Left ventricle myocardium inferior (tissue), 1 donor: Measurements from ENCODE around the gene ADAMTS19. TPM values are rescaled to one million over a fixed set of nuclear protein-coding genes. Genes with fewer than 3 reads are reported as not detected.

Experiments
- DNase-seq: peaks from one replicate; pipeline ENCODE4 v3.0.0-alpha.2; 2020
- H3K27ac ChIP-seq: fragments of 200-600 bp; replicated peaks from 2 replicates; pipeline ENCODE4 v1.8.0; 2021
- H3K27me3 ChIP-seq: fragments of 200-600 bp; 2 replicates; pipeline ENCODE4 v1.8.0; 2021; ENCODE audit warnings: low read depth
- H3K36me3 ChIP-seq: fragments of 200-600 bp; 2 replicates; pipeline ENCODE4 v1.8.0; 2021
- H3K4me1 ChIP-seq: fragments of 200-600 bp; 2 replicates; pipeline ENCODE4 v1.8.0; 2021
- H3K4me3 ChIP-seq: fragments of 200-600 bp; 2 replicates; pipeline ENCODE4 v1.8.0; 2021; ENCODE audit warnings: mild to moderate bottlenecking, moderate library complexity
- H3K9me3 ChIP-seq: fragments of 200-600 bp; replicated peaks from 2 replicates; pipeline ENCODE4 v1.8.0; 2021
- intact Hi-C: fragments of 100-400 bp; cut with micrococcal nuclease; formaldehyde crosslinking; loops from one replicate; pipeline ENCODE4 v1.11.0; 2022
- long read RNA-seq: library from polyadenylated mRNA; unstranded; transcript quantifications from one replicate; pipeline ENCODE4 v2.0.0, GENCODE V29; 2021
- total RNA-seq: library from RNA; stranded (reverse); fragmentation: NEBNext Ultra II Directional; extraction: Animal tissue kit (Norgen Biotek cat#: 25700); gene quantifications from one replicate; pipeline ENCODE4 v1.2.1, GENCODE V29; 2021
- TF ChIP-seq, protein P1 (sequence below): fragments of 200-600 bp; IDR thresholded peaks from 2 replicates; pipeline ENCODE4 v1.8.0; 2021; ENCODE audit warnings: antibody characterized with exemption, mild to moderate bottlenecking, borderline replicate concordance
- donor health status: DM: no; HTN: yes; CAD: no; lungs with severe emphysema.

Gene ADAMTS19, protein sequence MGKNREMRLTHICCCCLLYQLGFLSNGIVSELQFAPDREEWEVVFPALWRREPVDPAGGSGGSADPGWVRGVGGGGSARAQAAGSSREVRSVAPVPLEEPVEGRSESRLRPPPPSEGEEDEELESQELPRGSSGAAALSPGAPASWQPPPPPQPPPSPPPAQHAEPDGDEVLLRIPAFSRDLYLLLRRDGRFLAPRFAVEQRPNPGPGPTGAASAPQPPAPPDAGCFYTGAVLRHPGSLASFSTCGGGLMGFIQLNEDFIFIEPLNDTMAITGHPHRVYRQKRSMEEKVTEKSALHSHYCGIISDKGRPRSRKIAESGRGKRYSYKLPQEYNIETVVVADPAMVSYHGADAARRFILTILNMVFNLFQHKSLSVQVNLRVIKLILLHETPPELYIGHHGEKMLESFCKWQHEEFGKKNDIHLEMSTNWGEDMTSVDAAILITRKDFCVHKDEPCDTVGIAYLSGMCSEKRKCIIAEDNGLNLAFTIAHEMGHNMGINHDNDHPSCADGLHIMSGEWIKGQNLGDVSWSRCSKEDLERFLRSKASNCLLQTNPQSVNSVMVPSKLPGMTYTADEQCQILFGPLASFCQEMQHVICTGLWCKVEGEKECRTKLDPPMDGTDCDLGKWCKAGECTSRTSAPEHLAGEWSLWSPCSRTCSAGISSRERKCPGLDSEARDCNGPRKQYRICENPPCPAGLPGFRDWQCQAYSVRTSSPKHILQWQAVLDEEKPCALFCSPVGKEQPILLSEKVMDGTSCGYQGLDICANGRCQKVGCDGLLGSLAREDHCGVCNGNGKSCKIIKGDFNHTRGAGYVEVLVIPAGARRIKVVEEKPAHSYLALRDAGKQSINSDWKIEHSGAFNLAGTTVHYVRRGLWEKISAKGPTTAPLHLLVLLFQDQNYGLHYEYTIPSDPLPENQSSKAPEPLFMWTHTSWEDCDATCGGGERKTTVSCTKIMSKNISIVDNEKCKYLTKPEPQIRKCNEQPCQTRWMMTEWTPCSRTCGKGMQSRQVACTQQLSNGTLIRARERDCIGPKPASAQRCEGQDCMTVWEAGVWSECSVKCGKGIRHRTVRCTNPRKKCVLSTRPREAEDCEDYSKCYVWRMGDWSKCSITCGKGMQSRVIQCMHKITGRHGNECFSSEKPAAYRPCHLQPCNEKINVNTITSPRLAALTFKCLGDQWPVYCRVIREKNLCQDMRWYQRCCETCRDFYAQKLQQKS
- 0.38 TPM for total RNA-seq
- long read RNA-seq, partial matches to known transcripts: 0 of 1 reads
- long read RNA-seq, other reads (novel, unspliced or antisense): 1 of 1 reads

DNA sequence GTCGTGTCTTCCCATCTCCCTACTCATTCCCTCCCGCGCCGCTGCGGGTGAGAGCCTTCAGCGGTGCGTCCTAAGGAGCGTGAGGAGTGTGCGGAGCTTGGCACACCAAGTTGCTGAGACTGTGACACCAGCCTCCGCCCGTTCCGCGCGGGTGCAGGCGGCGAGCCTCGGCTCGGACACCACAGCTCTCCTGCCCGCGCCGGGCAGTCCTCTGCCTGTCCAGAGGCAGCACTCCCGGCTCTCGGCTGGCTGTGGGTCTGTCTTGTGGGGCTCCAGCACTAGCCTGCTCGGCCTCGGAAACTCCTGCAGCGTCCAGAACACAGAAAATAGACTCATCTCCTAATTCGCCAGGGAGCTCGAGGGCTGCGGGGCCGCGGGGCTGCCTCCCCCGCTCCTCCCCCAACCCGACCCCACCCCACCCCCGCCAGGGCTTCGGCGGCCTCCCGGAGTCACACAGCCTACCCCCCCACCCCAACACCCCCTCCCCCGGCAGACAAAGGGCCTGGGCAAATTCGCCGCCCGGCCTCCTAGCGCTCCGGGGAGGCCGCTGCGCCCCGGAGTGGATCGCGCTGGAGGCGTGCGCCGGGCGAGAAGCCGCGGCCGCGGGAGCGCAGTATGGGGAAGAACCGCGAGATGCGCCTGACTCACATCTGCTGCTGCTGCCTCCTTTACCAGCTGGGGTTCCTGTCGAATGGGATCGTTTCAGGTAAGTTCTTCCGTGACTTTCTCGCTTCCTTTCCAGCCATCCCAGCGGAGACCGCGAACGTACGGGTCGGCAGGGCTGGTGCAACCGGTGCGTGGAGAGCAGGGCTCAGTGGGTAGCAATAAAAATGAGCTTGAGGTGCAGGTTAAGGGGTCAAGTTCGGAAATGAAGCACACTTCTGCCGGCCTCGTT lies at the start of gene ADAMTS19:
Gene ADAMTS19 (plus strand): TSS at position 522 of the 895 bp plus-strand sequence. CDS start 94 bp downstream, at position 616.
- H3K36me3 ChIP-seq: no peaks in the 10 kb centered on the region
- intact Hi-C loops: no loop called here
- peak; percentile 30 for DNase-seq

DNA sequence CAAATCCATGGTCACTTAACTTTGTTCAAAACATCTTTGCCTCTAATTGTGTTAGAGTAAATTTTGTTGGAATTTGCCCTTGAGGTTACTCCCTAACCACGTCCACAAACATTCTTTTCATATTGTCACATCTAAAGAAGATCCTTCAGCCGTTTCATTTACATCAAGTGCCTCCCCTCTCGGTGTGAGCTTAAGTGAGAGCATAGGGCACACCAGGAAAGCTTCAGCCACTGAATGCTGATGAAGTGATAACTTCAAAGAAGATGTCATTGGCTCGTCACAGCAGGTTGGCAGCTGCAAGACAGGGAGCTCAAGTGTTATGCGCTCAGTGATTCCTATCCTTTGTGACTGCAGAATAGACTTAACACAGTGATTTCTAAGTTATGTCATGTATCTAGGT lies 49.6 kb upstream of the ADAMTS19 start:
- DNase-seq: no peak
- intact Hi-C loops: no loop called here
- TF ChIP-seq, protein P1, sequence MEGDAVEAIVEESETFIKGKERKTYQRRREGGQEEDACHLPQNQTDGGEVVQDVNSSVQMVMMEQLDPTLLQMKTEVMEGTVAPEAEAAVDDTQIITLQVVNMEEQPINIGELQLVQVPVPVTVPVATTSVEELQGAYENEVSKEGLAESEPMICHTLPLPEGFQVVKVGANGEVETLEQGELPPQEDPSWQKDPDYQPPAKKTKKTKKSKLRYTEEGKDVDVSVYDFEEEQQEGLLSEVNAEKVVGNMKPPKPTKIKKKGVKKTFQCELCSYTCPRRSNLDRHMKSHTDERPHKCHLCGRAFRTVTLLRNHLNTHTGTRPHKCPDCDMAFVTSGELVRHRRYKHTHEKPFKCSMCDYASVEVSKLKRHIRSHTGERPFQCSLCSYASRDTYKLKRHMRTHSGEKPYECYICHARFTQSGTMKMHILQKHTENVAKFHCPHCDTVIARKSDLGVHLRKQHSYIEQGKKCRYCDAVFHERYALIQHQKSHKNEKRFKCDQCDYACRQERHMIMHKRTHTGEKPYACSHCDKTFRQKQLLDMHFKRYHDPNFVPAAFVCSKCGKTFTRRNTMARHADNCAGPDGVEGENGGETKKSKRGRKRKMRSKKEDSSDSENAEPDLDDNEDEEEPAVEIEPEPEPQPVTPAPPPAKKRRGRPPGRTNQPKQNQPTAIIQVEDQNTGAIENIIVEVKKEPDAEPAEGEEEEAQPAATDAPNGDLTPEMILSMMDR: no peak
- no peak overlapping the region for H3K27ac ChIP-seq
- no peaks in the 10 kb centered on the region for H3K36me3 ChIP-seq
- H3K27me3 ChIP-seq: no peaks in the 10 kb centered on the region
- H3K9me3 ChIP-seq: peaks cover 1% of the 10 kb centered on the region
- no peak overlapping the region for H3K4me3 ChIP-seq
- no peaks in the 10 kb centered on the region for H3K4me1 ChIP-seq

More for the DNA sequence above, at the start of gene ADAMTS19:
- H3K9me3 ChIP-seq: no peaks in the 10 kb centered on the region
- H3K27me3 ChIP-seq: peaks cover 68% of the 10 kb centered on the region
- peak within 1 kb of the TSS; percentile 72 for H3K4me3 ChIP-seq
- peak within 1 kb of the TSS; percentile 46 for H3K27ac ChIP-seq
- TF ChIP-seq, protein P1: no peak
- peaks cover 24% of the 10 kb centered on the region for H3K4me1 ChIP-seq

DNA sequence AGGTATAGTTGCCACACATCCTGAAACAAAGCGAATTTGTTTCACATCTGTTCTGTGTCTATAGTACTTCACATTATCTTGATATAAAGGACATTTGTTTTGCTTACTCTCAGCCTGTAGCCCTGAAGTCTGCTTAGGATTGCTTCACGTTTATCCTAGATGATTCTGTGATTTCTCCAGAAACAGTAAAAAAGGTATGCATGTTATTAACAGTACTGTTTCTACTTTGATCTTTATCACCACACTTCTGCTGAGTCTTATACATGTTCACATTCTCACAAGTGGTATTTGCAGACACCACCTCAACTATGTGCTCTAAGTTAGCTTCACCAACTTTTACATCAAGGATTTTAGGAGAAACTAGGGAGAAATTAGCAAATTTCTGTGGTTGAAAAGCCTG lies 47.4 kb upstream of the ADAMTS19 start:
- no peaks in the 10 kb centered on the region for H3K4me1 ChIP-seq
- intact Hi-C loops: no loop called here
- H3K27ac ChIP-seq: no peak overlapping the region
- H3K9me3 ChIP-seq: peaks cover 9% of the 10 kb centered on the region
- H3K36me3 ChIP-seq: no peaks in the 10 kb centered on the region
- no peaks in the 10 kb centered on the region for H3K27me3 ChIP-seq
- TF ChIP-seq, protein P1: no peak
- no peak overlapping the region for H3K4me3 ChIP-seq
- no peak for DNase-seq

DNA sequence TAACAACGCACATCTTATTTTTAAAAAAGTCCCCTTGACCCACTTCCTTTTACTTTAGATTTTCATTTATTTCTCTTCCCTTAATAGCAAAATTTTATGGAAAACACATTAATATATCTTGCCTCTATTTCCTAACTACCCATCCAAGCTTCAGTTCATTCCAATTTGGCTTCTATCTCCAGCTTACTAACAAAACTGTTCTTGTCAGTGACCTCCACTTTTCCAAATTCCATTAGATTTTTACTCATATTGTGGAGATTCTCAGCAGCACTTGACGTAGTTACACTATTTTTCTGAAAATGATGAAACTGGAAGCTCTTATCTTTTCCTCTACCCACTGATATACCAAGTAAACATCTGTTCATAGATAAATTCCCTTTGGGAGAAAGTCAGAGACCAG lies 46.5 kb upstream of the ADAMTS19 start:
- no peak overlapping the region for H3K27ac ChIP-seq
- H3K9me3 ChIP-seq: peaks cover 9% of the 10 kb centered on the region
- no peaks in the 10 kb centered on the region for H3K4me1 ChIP-seq
- no peak for DNase-seq
- H3K36me3 ChIP-seq: no peaks in the 10 kb centered on the region
- intact Hi-C loops: no loop called here
- H3K27me3 ChIP-seq: no peaks in the 10 kb centered on the region
- no peak overlapping the region for H3K4me3 ChIP-seq
- TF ChIP-seq, protein P1: no peak
